HTR-8/SVneo (cell line): ENCODE measurements around the gene ZNF746.
"Not testable (repeated sequence)": the region's sequence is repeated elsewhere in the genome, so short reads cannot be mapped to it uniquely, and the experiment has no call there.

ENCODE experiments used
- DNase-seq: peaks from one replicate; pipeline ENCODE4 v3.0.0; 2011; ENCODE audit warnings: low spot score, mixed read lengths; ENCODE audit not compliant: insufficient read length
- FAIRE-seq: peaks from 2 replicates; lab custom pipeline; 2011; peaks lifted over from hg19 to GRCh38; lab: Jason Lieb, UNC

The ZNF746 gene

DNA sequence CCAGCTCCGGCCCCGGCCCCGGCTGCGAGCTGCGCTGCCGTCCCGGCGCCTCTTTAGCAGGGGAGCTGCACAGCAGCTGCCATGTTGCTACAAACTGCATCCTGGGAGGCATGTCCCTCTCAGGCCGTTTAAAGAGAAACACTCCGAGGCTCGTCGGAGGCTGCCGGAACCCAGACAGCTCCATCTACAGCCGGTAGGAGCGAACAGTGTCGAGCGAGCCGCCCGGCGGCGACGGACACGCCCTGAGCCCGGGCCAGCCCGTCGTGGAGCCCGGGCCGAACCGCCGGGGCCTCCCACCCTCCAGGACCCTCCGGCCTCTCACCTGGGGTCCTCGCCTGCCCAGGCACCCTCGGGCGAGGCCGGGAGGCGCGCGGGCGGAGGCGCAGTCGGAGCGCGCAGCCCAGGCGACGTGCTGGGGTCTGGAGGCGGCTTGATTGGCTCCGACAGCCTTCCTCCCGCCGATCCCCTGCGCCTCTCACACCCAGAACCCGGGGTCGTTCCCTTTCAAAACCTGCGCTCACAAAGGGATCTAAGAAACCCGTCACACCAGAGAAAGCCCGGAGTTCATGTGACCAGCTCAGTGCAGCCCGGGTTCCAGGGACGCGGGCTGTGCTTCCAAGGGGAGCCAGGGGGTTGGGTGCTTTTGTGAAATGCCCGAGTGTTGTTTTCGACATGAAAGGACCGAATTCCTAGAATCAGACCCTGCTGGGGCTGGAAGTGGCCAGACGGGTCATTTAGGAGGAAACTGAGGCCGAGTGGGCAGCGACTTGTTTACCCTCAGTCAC lies 36.9 kb downstream of the ZNF746 start, which contains the start of gene ZNF777:
TSS of gene ZNF777 (minus strand) at position 570 of the 785 bp plus-strand sequence. CDS start 5,040 bp downstream, outside the sequence.
- no peak for FAIRE-seq
- DNase-seq, result peak; percentile 80

DNA sequence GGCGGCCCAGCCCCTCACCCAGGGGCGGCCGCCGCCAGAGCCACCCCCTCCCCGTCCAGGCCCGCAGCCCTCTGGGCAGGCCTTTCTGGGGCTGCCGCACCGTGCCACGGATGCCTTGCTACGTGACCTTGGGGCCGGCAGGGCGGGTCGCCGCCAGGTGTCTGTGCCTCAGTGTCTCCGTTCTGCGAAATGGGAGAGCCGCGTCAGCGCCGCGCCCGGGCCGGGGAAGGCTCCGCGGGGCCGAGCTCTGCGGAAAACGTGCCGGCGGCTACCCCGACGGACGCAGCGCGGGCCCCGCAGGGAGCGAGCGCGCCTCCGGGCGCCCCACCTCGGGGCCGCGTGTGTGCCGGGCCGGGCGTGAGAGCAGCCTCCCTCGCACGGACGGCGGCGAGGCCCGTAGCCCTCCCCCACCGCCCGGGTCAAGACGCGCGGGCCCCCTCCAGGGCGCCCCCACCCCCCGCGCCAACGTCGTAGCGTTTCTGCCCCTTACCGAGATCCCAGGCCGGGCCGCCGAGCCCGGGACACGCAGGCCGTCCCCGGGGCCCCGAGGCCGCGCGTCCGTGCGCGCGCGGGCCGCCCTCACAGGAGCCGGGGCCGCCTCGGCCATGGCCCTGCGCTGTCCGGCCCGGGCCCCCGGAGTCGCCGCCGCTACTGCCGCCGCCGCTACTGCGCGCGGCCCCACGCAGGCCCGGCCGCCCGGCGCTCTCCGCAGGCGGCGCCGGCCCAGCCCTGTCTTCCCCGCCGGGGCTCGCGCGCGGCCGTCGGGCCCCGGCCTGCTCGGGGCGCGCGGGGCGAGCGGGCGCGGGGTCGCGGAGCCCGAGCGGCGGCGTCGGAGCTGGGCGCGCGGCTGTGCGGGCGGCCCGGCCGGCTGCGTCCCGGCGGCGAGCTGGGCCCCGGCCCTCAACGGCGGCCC lies 37.8 kb downstream of the ZNF746 start:
- DNase-seq (peak; percentile 17), FAIRE-seq (no peak)

DNA sequence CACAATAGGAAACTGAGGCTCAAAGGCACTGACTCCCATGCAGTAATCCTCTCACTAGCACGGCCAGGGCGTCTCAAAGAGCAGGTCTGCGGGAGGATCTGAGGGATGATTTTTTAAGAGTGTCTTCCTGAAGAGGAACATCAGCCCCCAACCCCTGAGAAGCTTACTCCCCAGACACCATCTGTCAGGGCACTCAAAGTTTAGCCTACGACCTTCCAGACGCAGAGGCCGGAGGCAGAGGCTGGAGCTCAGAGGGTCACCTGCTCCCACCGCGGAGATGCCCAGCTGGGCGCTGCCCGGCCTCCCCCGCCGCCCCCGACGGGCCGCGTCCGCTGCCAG lies 38.4 kb downstream of the ZNF746 start:
- FAIRE-seq, result no peak

DNA sequence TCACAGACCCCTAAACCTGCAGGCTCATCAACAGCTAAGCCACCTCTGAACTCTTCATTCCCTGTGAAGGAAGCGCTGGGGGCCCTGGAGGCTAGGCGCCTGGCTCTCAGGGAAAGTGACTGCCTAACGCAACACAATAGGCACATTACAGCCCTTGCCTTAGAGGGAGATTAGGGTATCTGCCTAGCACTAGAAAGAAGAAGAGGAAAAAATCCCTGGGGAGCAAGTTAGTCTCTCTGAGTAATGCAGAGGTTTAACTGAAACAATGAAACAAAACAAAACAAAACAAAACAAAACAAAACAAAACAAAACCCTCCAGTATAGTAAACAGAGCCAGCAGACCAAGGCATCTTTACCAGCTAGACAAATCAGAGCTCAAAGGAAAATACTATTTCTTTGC lies 39.4 kb downstream of the ZNF746 start:
- DNase-seq (no peak), FAIRE-seq (no peak)

More for the DNA sequence above, 38.4 kb downstream of the ZNF746 start:
- DNase-seq, result no peak

DNA sequence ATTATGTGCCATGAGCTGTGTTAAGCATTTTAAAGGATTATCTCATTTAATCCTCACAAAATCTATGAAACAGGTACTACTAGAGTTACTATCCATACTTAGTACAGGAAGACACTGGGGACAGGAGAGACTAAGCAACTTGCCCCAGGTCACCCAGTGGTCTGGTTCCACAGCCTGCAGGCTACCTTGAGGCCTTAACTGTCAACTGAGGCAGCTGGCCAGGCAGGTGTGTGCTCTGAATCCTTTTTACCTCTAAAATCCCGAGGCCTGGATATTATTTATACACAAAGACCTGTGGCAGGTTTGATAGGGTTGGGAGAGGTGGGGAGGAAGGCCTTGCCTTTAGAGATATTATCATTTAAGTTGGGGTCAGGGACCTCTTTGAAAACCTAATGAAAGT lies 39.8 kb downstream of the ZNF746 start:
- FAIRE-seq, result no peak
- no peak for DNase-seq

DNA sequence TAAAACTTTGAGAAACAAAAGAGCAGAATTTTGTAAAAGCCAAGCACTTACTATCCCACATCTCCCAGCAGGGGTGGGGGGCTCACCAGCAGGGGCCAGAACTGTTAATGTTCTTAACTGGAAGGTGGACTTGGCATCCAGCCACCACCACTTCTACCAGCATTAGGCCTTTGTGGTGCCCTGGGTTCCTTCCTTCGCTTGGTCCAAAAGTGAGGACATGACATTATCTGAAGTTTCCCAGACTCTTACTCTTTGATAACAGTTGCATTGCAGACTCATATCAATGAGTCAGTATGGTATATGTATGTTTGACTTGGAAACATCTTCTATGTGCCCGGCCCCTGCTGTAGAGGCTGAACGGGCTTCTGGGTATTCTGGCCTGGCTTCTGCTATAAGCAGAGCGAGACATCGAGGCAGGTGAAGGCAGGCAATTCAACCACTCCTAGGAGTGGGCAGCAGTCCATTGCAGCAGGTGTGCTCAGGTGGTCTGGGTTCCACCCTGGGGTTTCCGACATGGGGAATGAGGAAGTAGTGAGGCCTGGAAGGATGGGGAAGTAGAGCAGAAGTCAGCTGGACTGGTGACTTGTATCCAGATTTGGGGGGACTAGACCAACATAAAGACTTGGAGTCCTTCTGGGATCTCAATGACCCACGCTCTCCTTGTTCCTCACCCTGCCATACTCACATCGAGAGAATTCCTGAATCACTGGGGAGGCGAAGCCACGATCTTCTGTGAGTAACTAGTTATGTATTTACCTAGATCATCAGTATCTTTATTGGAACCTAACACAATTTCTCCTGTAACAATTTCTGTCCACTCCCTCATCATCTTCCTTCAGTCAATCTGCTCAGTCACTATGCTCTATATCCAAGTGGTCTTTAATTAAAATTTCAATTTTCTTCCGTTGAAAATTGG lies 40.8 kb downstream of the ZNF746 start:
- DNase-seq, result no peak
- FAIRE-seq, result no peak

DNA sequence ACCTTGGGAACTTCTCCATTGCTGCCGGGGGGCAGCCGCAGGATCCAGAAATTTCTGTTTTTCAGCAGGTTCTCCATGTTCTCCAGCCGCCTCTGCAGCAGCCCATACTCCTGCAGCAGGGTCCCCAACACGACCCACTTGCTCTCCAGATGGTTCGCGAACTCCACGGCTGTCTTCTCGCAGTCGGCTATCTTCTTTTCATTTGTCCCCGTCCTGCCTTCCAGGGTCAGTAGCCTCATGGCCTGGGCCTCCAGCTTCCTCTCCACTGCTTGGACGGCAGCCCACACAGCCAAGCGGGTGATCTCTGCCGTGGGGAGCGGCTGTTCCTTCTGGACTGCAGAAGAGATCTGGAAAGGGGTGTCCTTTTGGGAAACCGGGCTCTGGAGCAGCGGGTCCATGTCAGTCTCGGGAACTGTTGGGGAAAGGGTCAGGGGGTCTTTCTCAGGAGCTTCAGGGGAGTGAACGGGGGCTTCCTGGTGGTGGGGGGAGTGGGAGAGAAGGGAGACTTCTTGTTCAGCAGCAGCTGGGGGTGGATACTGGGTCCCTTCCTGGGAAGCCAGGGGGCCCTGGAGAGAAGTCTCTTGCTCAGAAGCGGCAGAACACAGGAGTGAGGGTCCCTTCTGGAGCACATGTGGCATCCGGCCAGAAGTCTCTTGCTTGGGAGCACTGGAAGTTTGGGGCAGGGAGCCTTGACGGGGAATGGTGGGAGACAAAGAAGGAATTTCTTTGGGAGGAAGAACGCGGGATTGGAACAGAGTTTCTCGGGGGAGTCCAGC lies 42.2 kb downstream of the ZNF746 start:
- FAIRE-seq (no peak), DNase-seq (no peak)

DNA sequence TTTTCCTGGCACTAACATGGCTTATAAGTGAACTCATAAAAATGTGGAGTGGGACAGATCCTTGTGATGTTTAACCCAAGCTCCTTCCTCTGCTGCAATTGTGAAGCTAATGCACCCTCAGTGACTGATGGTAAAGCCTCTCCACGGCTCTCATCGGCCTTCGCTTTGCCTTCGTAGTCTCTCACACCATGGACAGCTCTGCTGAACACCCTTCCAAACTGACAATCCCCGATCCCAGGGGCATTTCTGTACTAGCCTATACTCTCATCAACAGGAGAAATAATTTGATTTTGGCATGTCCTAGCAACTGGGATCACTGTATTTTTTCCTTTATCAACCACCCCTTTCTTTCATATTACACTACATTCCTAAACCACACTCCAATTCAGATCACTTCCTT lies 42.9 kb downstream of the ZNF746 start:
- FAIRE-seq, result no peak
- DNase-seq, result no peak

DNA sequence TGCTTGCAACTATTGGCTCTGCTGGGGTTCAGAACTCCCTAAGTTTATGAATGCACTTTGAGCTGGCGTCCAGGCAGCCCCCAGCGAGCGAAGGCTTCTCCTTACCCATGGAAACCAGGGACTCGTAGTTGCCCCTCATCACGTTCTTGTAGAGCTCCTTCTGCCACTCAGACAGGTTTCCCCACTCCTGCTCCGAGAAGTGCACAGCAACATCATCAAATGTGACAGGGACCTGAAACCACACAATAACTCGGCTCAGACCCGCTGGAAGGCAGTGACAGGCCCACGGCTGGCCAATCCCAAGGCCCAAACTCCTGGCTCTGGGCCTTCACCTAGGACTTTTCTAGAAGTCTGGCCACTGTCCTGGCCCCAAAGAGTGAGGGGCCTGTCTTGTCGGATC lies 43.6 kb downstream of the ZNF746 start:
- FAIRE-seq, result no peak
- no peak for DNase-seq

DNA sequence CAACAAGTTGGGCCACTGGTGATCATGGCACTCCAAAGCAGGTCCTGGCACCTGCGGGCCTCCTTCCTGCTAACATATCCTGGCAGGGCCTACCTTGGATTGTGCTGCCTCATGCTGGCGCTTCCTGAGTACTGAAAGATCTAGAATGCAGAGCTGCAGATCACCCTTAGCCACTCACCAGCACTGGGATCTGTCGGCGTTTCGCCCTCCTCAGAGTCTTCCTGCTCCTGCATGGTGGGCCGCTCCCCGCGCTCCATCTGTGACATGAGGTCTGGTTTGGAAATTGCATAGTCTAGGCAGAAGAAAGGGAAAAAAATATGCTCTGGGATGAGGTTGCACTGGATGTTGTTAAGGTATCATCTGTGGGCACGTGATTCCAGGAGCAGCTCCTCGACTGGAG lies 46.8 kb downstream of the ZNF746 start:
- FAIRE-seq (no peak), DNase-seq (no peak)

DNA sequence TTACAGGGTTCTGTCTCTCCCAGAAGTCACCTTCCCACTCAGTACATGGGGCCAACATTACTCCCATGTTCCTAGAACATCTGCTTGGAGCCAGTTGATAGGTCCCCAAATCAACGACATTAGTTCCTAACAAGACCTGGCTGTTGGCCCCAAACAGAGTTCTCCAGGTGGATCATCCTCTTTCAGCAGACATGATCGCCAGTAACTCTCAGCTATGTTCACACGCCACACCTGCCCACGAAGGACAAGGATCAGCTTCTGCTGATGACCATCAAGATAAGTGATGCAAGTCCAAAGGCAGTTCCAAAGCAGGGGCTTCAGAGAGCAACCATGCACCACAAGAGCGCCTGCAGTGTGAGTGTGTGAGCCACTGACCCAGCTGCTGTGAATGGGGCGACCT lies 47.7 kb downstream of the ZNF746 start:
- no peak for FAIRE-seq

DNA sequence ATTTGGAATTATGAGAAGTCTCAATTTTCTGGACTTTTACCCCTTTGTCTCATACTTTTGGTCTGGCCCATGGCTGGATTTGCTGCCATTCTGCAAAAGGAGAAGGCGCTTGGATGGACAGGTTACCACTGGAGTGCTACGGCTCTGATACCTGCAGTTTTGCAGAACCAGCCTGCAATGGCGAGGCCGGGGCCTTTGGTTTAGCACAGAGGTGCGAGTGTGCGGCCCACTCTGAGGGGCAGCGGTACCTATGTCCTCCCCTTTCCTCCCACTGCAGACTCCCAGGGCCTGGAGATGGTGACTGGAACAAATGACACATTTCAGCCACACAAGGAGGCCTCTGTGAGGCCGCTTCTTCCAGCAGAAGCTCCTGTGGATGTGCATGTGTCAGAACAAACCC lies 48.6 kb downstream of the ZNF746 start:
- no peak for DNase-seq
- no peak for FAIRE-seq

More for the DNA sequence above, 47.7 kb downstream of the ZNF746 start:
- no peak for DNase-seq

DNA sequence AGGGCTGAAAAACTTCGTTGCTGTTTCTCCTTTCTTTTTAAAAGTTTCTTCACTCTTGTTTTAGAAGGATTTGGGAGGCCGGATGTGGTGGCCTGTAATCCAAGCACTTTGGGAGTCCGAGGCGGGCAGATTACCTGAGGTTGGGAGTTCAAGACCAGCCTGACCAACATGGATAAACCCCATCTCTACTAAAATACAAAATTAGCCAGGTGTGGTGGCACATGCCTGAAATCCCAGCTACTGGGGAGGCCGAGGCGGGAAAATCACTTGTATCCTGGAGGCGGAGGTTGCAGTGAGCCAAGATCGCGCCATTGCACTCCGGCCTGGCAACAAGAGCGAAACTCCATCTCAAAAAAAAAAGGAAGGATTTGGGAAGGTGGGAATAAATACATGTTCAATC lies 51.6 kb downstream of the ZNF746 start:
- DNase-seq, FAIRE-seq: not testable (repeated sequence)

DNA sequence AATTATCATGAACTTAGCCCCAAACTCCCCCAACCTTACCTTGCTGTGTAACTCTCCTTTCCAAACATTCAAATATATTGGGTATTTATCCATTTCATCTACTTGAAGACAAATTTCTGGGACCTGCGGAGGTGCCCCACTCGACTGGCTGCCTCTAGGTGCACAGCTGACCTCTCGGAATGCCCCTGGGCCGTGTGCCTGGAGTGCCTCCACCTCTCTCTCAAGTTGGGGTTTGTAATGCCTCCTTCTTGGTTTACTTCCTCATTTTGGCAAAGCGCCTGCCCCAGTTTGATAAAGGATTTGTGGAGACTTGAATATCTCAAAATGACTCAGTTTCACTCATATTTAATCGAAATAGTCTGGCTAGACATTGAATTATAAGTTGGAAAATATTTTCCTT lies 53.3 kb downstream of the ZNF746 start:
- DNase-seq (no peak), FAIRE-seq (no peak)

DNA sequence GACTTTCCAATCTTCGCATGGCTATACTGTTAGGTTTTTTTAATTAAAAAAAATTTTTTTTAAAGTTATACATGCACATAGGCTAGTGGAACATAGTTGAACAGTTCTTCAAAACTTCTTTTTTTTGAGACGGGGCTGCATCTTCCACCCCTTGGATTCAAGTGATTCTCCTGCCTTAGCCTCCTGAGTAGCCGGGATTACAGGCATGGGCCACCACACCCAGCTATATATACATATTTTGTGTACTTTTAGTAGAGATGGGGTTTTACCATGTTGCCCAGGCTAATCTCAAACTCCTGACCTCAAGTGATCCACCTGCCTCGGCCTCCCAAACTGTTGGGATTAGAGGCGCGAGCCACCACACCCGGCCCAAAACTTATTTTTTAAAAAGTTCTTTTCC lies 54.1 kb downstream of the ZNF746 start:
- DNase-seq, result no peak
- no peak for FAIRE-seq

DNA sequence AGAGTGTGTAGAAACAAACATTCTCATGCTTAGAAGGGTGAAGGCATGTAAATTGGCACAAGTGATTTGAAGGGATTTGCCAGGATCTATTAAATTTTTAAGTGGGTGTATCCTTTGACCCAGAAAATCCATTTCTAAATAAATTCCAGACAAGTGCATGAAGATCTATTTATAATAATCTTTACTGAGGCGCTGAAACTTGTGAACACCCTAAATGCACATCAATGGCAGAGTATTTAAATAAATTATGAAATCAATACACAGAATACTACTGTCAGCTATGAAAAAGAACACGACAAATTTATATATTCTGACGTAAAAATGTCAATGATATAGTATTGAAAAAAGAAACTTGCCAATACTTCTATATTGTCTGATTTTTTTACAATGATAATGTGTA lies 54.7 kb downstream of the ZNF746 start:
- FAIRE-seq, result no peak
- DNase-seq, result no peak

DNA sequence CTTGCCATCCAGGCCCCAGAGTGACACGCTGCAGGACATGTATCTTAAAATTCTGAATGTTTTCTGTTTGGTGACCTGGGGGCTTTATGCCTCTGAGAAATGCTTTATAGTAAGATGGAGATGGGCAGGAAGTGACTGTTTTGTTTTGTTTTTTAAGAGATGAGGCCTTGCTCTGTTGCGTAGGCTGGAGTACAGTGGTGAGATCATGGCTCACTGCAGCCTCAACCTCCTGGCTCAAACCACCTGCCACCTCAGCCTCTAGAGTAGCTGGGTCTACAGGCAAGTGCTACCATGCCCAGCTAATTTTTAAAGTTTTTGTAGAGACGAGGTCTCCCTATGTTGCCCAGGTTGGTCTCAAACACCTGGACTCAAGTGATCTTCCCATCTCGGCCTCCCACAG lies 57.4 kb downstream of the ZNF746 start:
- no peak for DNase-seq
- FAIRE-seq, result no peak

DNA sequence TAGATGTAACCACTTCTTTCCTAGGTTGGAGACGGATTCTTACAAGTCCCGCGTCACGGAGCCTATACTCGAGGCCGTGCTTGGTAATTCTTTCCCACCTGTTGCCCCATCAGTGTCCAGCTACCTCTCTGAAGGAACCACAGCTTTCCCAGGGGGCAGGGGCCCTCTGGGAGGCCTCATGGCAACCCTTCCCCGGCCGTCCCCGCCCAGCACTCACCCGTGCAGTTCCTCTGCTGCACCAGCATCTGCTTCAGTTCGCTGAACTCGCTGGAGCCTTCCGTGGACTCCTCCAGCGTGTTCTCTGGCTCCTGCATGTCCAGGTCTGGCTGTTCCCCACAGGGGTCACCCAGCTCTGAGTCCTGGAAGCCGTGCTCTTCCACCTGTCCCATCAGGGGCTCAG lies 61.3 kb downstream of the ZNF746 start:
- DNase-seq (no peak), FAIRE-seq (no peak)

DNA sequence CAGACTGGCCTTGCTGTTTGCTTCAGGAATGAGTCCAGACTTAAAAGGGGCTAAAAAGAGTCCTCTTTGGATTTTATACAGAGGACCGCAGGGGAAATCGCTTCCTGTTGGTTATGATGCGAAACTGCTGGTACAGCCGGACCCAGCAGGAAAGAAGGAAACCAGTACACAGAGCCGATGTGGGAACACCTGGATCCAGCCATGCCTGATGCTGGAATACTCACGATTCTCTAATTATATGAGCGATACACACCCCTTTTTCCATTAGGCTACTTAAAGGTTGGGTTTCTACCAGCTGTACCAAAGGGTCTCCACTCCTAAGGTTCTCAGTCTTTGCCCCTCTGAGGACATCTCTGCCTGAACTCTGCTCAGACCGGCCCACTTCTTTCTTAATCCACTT lies 64.5 kb downstream of the ZNF746 start:
- FAIRE-seq (no peak), DNase-seq (no peak)
